Glomerular visceral epithelial cell (primary cell): ENCODE data around the gene TENT4A.
A peak's percentile ranks its signal among the peaks of the same experiment; 100 is the strongest.

Experiments used
- DNase-seq: peaks from one replicate; pipeline ENCODE4 v3.0.0-alpha.2; 2016; ENCODE audit errors: extremely low spot score

TENT4A gene

GRCh38 chr5:6731465-6732237, 18.4 kb downstream of the TENT4A start:
- DNase-seq: no peak

GRCh38 chr5:6732634-6733410, 19.6 kb downstream of the TENT4A start:
- DNase-seq: peak; percentile 93

- DNase-seq: no peak
Observed at GRCh38 chr5:6733411-6734242, 20.4 kb downstream of the TENT4A start.

GRCh38 chr5:6734243-6734700, 21.0 kb downstream of the TENT4A start:
- DNase-seq: no peak

- DNase-seq: no peak
Observed at GRCh38 chr5:6734781-6735180, 21.5 kb downstream of the TENT4A start.

GRCh38 chr5:6736106-6736505, 22.9 kb downstream of the TENT4A start:
- no peak for DNase-seq

GRCh38 chr5:6736524-6737042, 23.4 kb downstream of the TENT4A start:
- no peak for DNase-seq

- no peak for DNase-seq
Observed at GRCh38 chr5:6737043-6737941, 24.1 kb downstream of the TENT4A start.

- DNase-seq: no peak
Observed at GRCh38 chr5:6739603-6740002, 26.4 kb downstream of the TENT4A start.

GRCh38 chr5:6740586-6741150, 27.4 kb downstream of the TENT4A start:
- no peak for DNase-seq

GRCh38 chr5:6742081-6742758, 29.0 kb downstream of the TENT4A start:
- DNase-seq: no peak

GRCh38 chr5:6743161-6743560, 29.9 kb downstream of the TENT4A start:
- no peak for DNase-seq

GRCh38 chr5:6744841-6745705, 31.8 kb downstream of the TENT4A start:
- DNase-seq: no peak

GRCh38 chr5:6745706-6746222, 32.5 kb downstream of the TENT4A start:
- DNase-seq: peak; percentile 55

- DNase-seq: no peak
Observed at GRCh38 chr5:6746244-6746643, 33.0 kb downstream of the TENT4A start.

GRCh38 chr5:6747103-6747502, 33.9 kb downstream of the TENT4A start:
- no peak for DNase-seq

GRCh38 chr5:6748142-6748541, 34.9 kb downstream of the TENT4A start:
- no peak for DNase-seq

GRCh38 chr5:6749026-6749716, 35.9 kb downstream of the TENT4A start:
- DNase-seq: no peak
